ENCODE results near the gene MAP7D1. TPM values are rescaled to one million over a fixed set of nuclear protein-coding genes. Genes with fewer than 3 reads are reported as not detected.

Gene MAP7D1
- total and polyA plus RNA-seq, 2 donors (not counting 1 experiment from before 2014, with no cell fraction given): 70.6 to 78.4 TPM

- no peaks in the 10 kb centered on the region for H3K4me1 ChIP-seq (ENCODE audit: control insufficient read depth, extremely low read depth, insufficient read depth, low read length)
- H3K27me3 ChIP-seq (ENCODE audit: control insufficient read depth, insufficient read depth, low read length): no peaks in the 10 kb centered on the region
- peaks cover 22% of the 10 kb centered on the region for H3K79me2 ChIP-seq (ENCODE audit: control insufficient read depth, insufficient read depth, low read length)
- H4K20me1 ChIP-seq (ENCODE audit: control insufficient read depth, extremely low read depth, insufficient read depth, low read length): no peaks in the 10 kb centered on the region
- no peak overlapping the region for H3K9ac ChIP-seq (ENCODE audit: insufficient read depth, low read length)
- TF ChIP-seq CTCF (conservative IDR thresholded peaks at IDR 0.05 in 1 of 2, IDR thresholded peaks at IDR 0.05 in 1 of 2; ENCODE audit: low read depth in 1 of 2, low read length in 2 of 2) (no peak), EZH2 (IDR thresholded peaks at IDR 0.05; ENCODE audit: low read length, missing control alignments) (no peak)
- no peak overlapping the region for H3K4me3 ChIP-seq (replicated peaks in 1 of 4; ENCODE audit: control extremely low read depth in 1 of 4, insufficient read depth in 1 of 4, low read depth in 3 of 4, low read length in 4 of 4)
- no peak for DNase-seq (ENCODE audit: low read depth in 2 of 2)
- H3K9me3 ChIP-seq (ENCODE audit: control insufficient read depth, insufficient read depth, low read depth, low read length): no peaks in the 10 kb centered on the region
- no peak overlapping the region for H3K27ac ChIP-seq (ENCODE audit: insufficient read depth, low read length)
- no peak overlapping the region for H2AFZ ChIP-seq (ENCODE audit: low read length)
- H3K36me3 ChIP-seq (ENCODE audit: control insufficient read depth, insufficient read depth, low read length): peaks cover 50% of the 10 kb centered on the region
- H3K4me2 ChIP-seq (ENCODE audit: extremely low read depth, insufficient read depth, low read length): no peak overlapping the region
Observed at GRCh38 chr1:36178471-36179219, 22.7 kb downstream of the MAP7D1 start.

DNA sequence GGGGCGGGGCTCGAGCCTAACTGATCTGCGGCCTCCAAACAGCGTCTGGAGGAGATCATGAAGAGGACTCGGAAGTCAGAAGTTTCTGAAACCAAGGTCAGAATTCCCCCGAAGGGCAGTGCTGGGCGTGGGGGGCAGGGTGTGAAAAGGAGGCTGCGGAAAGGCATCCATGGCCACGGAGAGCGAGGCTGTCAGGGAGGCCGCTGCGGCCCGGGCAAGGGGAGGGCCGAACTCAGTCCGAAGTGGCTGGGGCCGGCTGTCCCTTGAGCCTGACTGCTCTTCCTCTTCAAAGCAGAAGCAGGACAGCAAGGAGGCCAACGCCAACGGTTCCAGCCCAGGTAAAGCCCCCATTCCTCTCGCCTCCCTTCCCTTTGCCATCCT, 23.2 kb downstream of the MAP7D1 start:
- Histone ChIP-seq H2AFZ (ENCODE audit: low read length) (no peak overlapping the region), H3K27me3 (ENCODE audit: control insufficient read depth, insufficient read depth, low read length) (no peaks in the 10 kb centered on the region), H4K20me1 (ENCODE audit: control insufficient read depth, extremely low read depth, insufficient read depth, low read length) (no peaks in the 10 kb centered on the region), H3K9me3 (ENCODE audit: control insufficient read depth, insufficient read depth, low read depth, low read length) (no peaks in the 10 kb centered on the region), H3K36me3 (ENCODE audit: control insufficient read depth, insufficient read depth, low read length) (peaks cover 45% of the 10 kb centered on the region), H3K79me2 (ENCODE audit: control insufficient read depth, insufficient read depth, low read length) (peaks cover 17% of the 10 kb centered on the region), H3K4me1 (ENCODE audit: control insufficient read depth, extremely low read depth, insufficient read depth, low read length) (no peaks in the 10 kb centered on the region), H3K4me3 (replicated peaks in 1 of 4; ENCODE audit: control extremely low read depth in 1 of 4, insufficient read depth in 1 of 4, low read depth in 3 of 4, low read length in 4 of 4) (no peak overlapping the region), H3K27ac (ENCODE audit: insufficient read depth, low read length) (no peak overlapping the region), H3K4me2 (ENCODE audit: extremely low read depth, insufficient read depth, low read length) (no peak overlapping the region), H3K9ac (ENCODE audit: insufficient read depth, low read length) (no peak overlapping the region)
- TF ChIP-seq CTCF (conservative IDR thresholded peaks at IDR 0.05 in 1 of 2, IDR thresholded peaks at IDR 0.05 in 1 of 2; ENCODE audit: low read depth in 1 of 2, low read length in 2 of 2) (no peak), EZH2 (IDR thresholded peaks at IDR 0.05; ENCODE audit: low read length, missing control alignments) (no peak)
- DNase-seq (ENCODE audit: low read depth in 2 of 2): no peak

- H3K27ac ChIP-seq (ENCODE audit: insufficient read depth, low read length): no peak overlapping the region
- no peak overlapping the region for H3K4me2 ChIP-seq (ENCODE audit: extremely low read depth, insufficient read depth, low read length)
- no peak overlapping the region for H3K4me3 ChIP-seq (replicated peaks in 1 of 4; ENCODE audit: control extremely low read depth in 1 of 4, insufficient read depth in 1 of 4, low read depth in 3 of 4, low read length in 4 of 4)
- no peaks in the 10 kb centered on the region for H4K20me1 ChIP-seq (ENCODE audit: control insufficient read depth, extremely low read depth, insufficient read depth, low read length)
- H3K79me2 ChIP-seq (ENCODE audit: control insufficient read depth, insufficient read depth, low read length): no peaks in the 10 kb centered on the region
- no peak for DNase-seq (ENCODE audit: low read depth in 2 of 2)
- no peak overlapping the region for H2AFZ ChIP-seq (ENCODE audit: low read length)
- peaks cover 20% of the 10 kb centered on the region for H3K36me3 ChIP-seq (ENCODE audit: control insufficient read depth, insufficient read depth, low read length)
- H3K27me3 ChIP-seq (ENCODE audit: control insufficient read depth, insufficient read depth, low read length): no peaks in the 10 kb centered on the region
- no peaks in the 10 kb centered on the region for H3K9me3 ChIP-seq (ENCODE audit: control insufficient read depth, insufficient read depth, low read depth, low read length)
- no peaks in the 10 kb centered on the region for H3K4me1 ChIP-seq (ENCODE audit: control insufficient read depth, extremely low read depth, insufficient read depth, low read length)
- H3K9ac ChIP-seq (ENCODE audit: insufficient read depth, low read length): no peak overlapping the region
- TF ChIP-seq EZH2 (IDR thresholded peaks at IDR 0.05; ENCODE audit: low read length, missing control alignments) (no peak), CTCF (conservative IDR thresholded peaks at IDR 0.05 in 1 of 2, IDR thresholded peaks at IDR 0.05 in 1 of 2; ENCODE audit: low read depth in 1 of 2, low read length in 2 of 2) (no peak)
Observed at GRCh38 chr1:36182734-36183133, 26.8 kb downstream of the MAP7D1 start.
